Measurements from ENCODE around the gene ZC4H2. TPM values are rescaled to one million over a fixed set of nuclear protein-coding genes. Genes with fewer than 3 reads are reported as not detected.
A peak's percentile ranks its signal among the peaks of the same experiment; 100 is the strongest.
"Not testable (repeated sequence)": the region's sequence is repeated elsewhere in the genome, so short reads cannot be mapped to it uniquely, and the experiment has no call there.

The ZC4H2 gene
- total RNA-seq, 2 experiments from 2014 or later: 11.0 to 13.1 TPM

DNA sequence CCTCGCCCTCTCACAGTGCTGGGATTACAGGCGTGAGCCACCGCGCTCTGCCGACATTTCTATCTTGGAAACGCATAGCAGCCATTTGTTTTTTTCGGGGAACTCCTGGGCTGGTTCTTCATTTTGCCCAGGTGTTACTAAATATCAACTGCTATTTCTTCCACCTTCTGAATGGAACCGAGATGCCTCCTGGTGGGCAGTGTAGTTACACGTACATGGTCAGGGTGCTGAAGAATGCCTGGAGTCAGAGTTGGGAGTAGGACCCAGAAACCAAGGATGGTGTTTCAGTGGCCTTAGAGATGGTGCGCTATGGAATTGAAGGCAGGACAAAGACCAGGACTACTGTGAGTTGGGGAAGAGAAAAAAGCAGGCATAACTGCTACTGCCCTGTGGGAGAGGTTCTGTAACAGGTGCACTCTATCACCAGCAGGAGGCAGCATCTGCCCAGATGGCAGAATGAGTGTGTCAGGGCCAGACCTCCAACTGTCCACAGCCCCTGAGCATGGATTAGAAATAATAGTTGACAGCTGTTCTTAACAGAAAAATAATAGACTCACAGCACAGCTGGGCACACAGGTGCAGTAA, 81.7 kb downstream of the ZC4H2 start:
- POLR2A ChIA-PET: no interaction called here
- peaks cover 8% of the 10 kb centered on the region for H3K4me1 Mint-ChIP-seq
- CTCF ChIA-PET: no interaction called here
- H3K27me3 Mint-ChIP-seq: no peaks in the 10 kb centered on the region
- no peak overlapping the region for H3K4me3 Mint-ChIP-seq
- no peak overlapping the region for H3K27ac Mint-ChIP-seq
- H3K9me3 Mint-ChIP-seq: peaks cover 3% of the 10 kb centered on the region
- no peaks in the 10 kb centered on the region for H3K36me3 Mint-ChIP-seq (ENCODE audit: low read depth)
- DNase-seq: peak; percentile 45

DNA sequence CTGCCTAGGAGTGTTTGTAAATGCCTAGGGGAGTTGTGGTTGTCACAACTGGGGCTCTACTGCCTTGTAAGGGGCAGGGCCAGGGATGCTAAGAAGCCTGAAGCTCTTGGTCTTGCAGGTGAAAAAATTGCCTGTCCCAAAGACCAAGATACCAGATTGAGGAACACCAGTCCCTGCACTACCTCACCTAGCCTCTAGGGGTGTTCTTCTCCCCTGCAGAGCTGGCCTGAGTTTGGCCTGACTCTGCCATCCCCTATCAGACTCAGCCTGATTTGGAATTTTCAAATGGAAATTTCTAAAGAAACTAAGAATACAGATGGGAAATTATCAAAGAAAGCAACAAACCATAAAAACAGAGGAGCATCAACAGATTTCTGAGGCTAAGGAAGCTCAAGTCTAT, 90.4 kb downstream of the ZC4H2 start:
- no peaks in the 10 kb centered on the region for H3K27me3 Mint-ChIP-seq
- ChIA-PET POLR2A (no interaction called here), CTCF (no interaction called here)
- H3K4me3 Mint-ChIP-seq: no peak overlapping the region
- no peak for DNase-seq
- H3K4me1 Mint-ChIP-seq: no peaks in the 10 kb centered on the region
- no peaks in the 10 kb centered on the region for H3K36me3 Mint-ChIP-seq (ENCODE audit: low read depth)
- H3K27ac Mint-ChIP-seq: no peak overlapping the region
- H3K9me3 Mint-ChIP-seq: peaks cover 2% of the 10 kb centered on the region

- H3K9me3 Mint-ChIP-seq; H3K27ac Mint-ChIP-seq; CTCF ChIA-PET; DNase-seq; H3K27me3 Mint-ChIP-seq; H3K4me3 Mint-ChIP-seq; H3K36me3 Mint-ChIP-seq (ENCODE audit: low read depth); POLR2A ChIA-PET; H3K4me1 Mint-ChIP-seq: not testable (repeated sequence)
Measured at GRCh38 chrX:64878709-64879108, 97.5 kb downstream of the ZC4H2 start.

DNA sequence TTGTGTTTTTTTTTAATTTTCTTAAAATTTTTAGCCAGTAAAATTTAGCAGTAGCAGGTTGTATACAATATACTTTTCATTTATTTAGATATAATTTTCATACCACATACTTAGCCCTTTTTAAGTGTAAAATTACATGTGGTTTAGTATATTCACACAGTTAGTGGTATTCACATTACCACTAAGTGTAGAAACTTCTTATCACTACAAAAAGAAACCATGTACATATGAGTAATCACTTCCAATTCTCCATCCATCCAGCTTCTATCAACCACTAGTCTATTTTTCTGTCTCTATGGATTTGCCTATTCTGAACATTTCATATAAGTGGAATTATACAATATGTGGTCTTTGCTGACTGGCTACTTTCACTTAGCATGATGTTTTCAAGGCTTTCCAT, 109.0 kb downstream of the ZC4H2 start:
- POLR2A ChIA-PET: no interaction called here
- DNase-seq: no peak
- H3K36me3 Mint-ChIP-seq (ENCODE audit: low read depth): peaks cover 9% of the 10 kb centered on the region

More for the DNA sequence above, 109.0 kb downstream of the ZC4H2 start:
- H3K27me3 Mint-ChIP-seq: no peaks in the 10 kb centered on the region
- CTCF ChIA-PET: no interaction called here
- H3K4me1 Mint-ChIP-seq: peaks cover 13% of the 10 kb centered on the region
- H3K9me3 Mint-ChIP-seq: peaks cover 28% of the 10 kb centered on the region
- no peak overlapping the region for H3K27ac Mint-ChIP-seq
- H3K4me3 Mint-ChIP-seq: no peak overlapping the region

Other genes starting within 250 kb of the ZC4H2 start
- gene ZC3H12B, start 58.4 kb upstream of the ZC4H2 start, total RNA-seq: 1 to 10 TPM; 1.3 TPM